Measurements from ENCODE around the gene FAM114A2.

GRCh38 chr5:154060606-154061005 lies 21.9 kb upstream of the FAM114A2 start:
- TF ChIP-seq POLR2AphosphoS5 (IDR thresholded peaks at IDR 0.05) (no peak), CTCF (IDR thresholded peaks at IDR 0.05) (no peak)

Data from esophagus muscularis mucosa (tissue), 3 donors.